Activated naive CD8-positive, alpha-beta T cell treated with anti-CD3 and anti-CD28 coated beads, Interleukin-2, amount 10 ng/mL, durations not matched to agents 7 days and 5 days (primary cell): ENCODE data around the gene HTR7. TPM values are rescaled to one million over a fixed set of nuclear protein-coding genes. Genes with fewer than 3 reads are reported as not detected.

Experiments
- ATAC-seq: fragments of 150-1000 bp; cut with Tn5 transposase; one replicate; pipeline ENCODE4 v1.10.0; 2021; ENCODE audit warnings: low read depth, moderate library complexity
- POLR2A ChIA-PET: fragments of 350-600 bp; sonication (Branson Sonifier 250); formaldehyde crosslinking; loops from one replicate; lab custom pipeline; 2021; ENCODE audit warnings: antibody characterized with exemption; lab: Charles Lee
- DNase-seq: peaks from one replicate; pipeline ENCODE4 v3.0.0; 2021
- H3K27ac Mint-ChIP-seq: one replicate; pipeline ENCODE4 v1.8.0; 2022; ENCODE audit warnings: mild to moderate bottlenecking, mixed read lengths
- H3K27me3 Mint-ChIP-seq: one replicate; pipeline ENCODE4 v1.8.0; 2022; ENCODE audit warnings: mild to moderate bottlenecking, moderate library complexity, mixed read lengths
- H3K36me3 Mint-ChIP-seq: one replicate; pipeline ENCODE4 v1.8.0; 2021; ENCODE audit warnings: mild to moderate bottlenecking, mixed read lengths
- H3K4me1 Mint-ChIP-seq: one replicate; pipeline ENCODE4 v1.8.0; 2021; ENCODE audit warnings: mixed read lengths
- H3K4me3 Mint-ChIP-seq: one replicate; pipeline ENCODE4 v1.8.0; 2022; ENCODE audit warnings: mild to moderate bottlenecking, moderate library complexity, mixed read lengths
- H3K9me3 Mint-ChIP-seq: one replicate; pipeline ENCODE4 v1.8.0; 2021; ENCODE audit warnings: mixed read lengths
- total RNA-seq, 2 experiments: library from RNA; stranded (reverse); gene quantifications; one replicate each; pipeline ENCODE4 v1.2.3, GENCODE V29; 2021

Gene HTR7
- total RNA-seq, 2 experiments from 2014 or later, result 0.14 TPM; not detected in 1

DNA sequence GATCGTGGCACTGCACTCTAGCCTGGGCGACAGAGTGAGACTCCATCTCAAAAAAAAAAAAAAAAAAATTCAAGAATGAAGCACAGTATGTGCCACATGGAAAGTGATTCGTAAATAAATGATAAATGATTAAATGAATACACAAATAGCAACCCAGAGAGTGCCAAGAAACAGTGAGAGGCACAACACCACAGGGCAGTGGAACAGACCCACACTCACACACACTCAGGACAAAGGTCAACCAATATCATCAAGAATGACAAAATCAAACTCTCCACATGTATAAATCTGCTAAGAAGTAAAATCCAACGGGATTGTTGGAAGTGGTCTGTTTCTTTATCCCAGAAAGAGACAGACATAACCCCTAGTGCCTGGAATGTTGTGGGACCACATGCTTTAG, 77.4 kb downstream of the HTR7 start:
- no peaks in the 10 kb centered on the region for H3K4me1 Mint-ChIP-seq
- H3K36me3 Mint-ChIP-seq, result no peaks in the 10 kb centered on the region
- no peak overlapping the region for H3K4me3 Mint-ChIP-seq
- no peaks in the 10 kb centered on the region for H3K9me3 Mint-ChIP-seq
- H3K27ac Mint-ChIP-seq, result no peak overlapping the region
- ATAC-seq, result no peak
- POLR2A ChIA-PET, result no interaction called here
- H3K27me3 Mint-ChIP-seq, result peaks cover 10% of the 10 kb centered on the region
- no peak for DNase-seq

GRCh38 chr10:90779548-90779947, 78.3 kb downstream of the HTR7 start:
- no peak overlapping the region for H3K4me3 Mint-ChIP-seq
- ATAC-seq, result no peak
- H3K9me3 Mint-ChIP-seq, result no peaks in the 10 kb centered on the region
- H3K27ac Mint-ChIP-seq, result no peak overlapping the region
- no peak for DNase-seq
- H3K27me3 Mint-ChIP-seq, result peaks cover 8% of the 10 kb centered on the region
- POLR2A ChIA-PET, result no interaction called here
- no peaks in the 10 kb centered on the region for H3K36me3 Mint-ChIP-seq
- H3K4me1 Mint-ChIP-seq, result no peaks in the 10 kb centered on the region

- Mint-ChIP-seq H3K9me3 (no peaks in the 10 kb centered on the region), H3K36me3 (no peaks in the 10 kb centered on the region), H3K4me3 (no peak overlapping the region), H3K27me3 (peaks cover 2% of the 10 kb centered on the region), H3K4me1 (no peaks in the 10 kb centered on the region), H3K27ac (no peak overlapping the region)
- ATAC-seq (no peak), DNase-seq (no peak)
- POLR2A ChIA-PET, result no interaction called here
Observed at GRCh38 chr10:90777621-90778020, 80.2 kb downstream of the HTR7 start.

- Mint-ChIP-seq H3K4me3 (no peak overlapping the region), H3K4me1 (no peaks in the 10 kb centered on the region), H3K27me3 (no peaks in the 10 kb centered on the region), H3K9me3 (no peaks in the 10 kb centered on the region), H3K27ac (no peak overlapping the region), H3K36me3 (no peaks in the 10 kb centered on the region)
- no peak for ATAC-seq
- no peak for DNase-seq
- POLR2A ChIA-PET, result no interaction called here
Observed at GRCh38 chr10:90775351-90776028, 82.3 kb downstream of the HTR7 start.

- Mint-ChIP-seq H3K4me1 (no peaks in the 10 kb centered on the region), H3K27ac (no peak overlapping the region), H3K9me3 (no peaks in the 10 kb centered on the region), H3K4me3 (no peak overlapping the region), H3K36me3 (no peaks in the 10 kb centered on the region), H3K27me3 (peaks cover 3% of the 10 kb centered on the region)
- no peak for DNase-seq
- ATAC-seq, result no peak
- POLR2A ChIA-PET, result no interaction called here
Observed at GRCh38 chr10:90769946-90770841, 87.6 kb downstream of the HTR7 start.

- ATAC-seq, result no peak
- no peak for DNase-seq
- Mint-ChIP-seq H3K4me1 (no peaks in the 10 kb centered on the region), H3K4me3 (no peak overlapping the region), H3K9me3 (no peaks in the 10 kb centered on the region), H3K27ac (no peak overlapping the region), H3K27me3 (peaks cover 32% of the 10 kb centered on the region), H3K36me3 (no peaks in the 10 kb centered on the region)
- POLR2A ChIA-PET, result no interaction called here
Observed at GRCh38 chr10:90751107-90751997, 106.5 kb downstream of the HTR7 start.

- Mint-ChIP-seq H3K27me3 (peaks cover 22% of the 10 kb centered on the region), H3K4me1 (no peaks in the 10 kb centered on the region), H3K36me3 (no peaks in the 10 kb centered on the region), H3K27ac (no peak overlapping the region), H3K9me3 (no peaks in the 10 kb centered on the region), H3K4me3 (no peak overlapping the region)
- ATAC-seq (no peak), DNase-seq (no peak)
- POLR2A ChIA-PET, result no interaction called here
Observed at GRCh38 chr10:90746829-90747228, 111.0 kb downstream of the HTR7 start.

- H3K27ac Mint-ChIP-seq, result no peak overlapping the region
- POLR2A ChIA-PET, result no interaction called here
- peaks cover 20% of the 10 kb centered on the region for H3K27me3 Mint-ChIP-seq
- no peaks in the 10 kb centered on the region for H3K36me3 Mint-ChIP-seq
- no peaks in the 10 kb centered on the region for H3K9me3 Mint-ChIP-seq
- no peaks in the 10 kb centered on the region for H3K4me1 Mint-ChIP-seq
- H3K4me3 Mint-ChIP-seq, result no peak overlapping the region
- no peak for ATAC-seq
- no peak for DNase-seq
Observed at GRCh38 chr10:90745565-90745964, 112.3 kb downstream of the HTR7 start.

GRCh38 chr10:90743291-90743690, 114.5 kb downstream of the HTR7 start:
- POLR2A ChIA-PET, result no interaction called here
- H3K4me1 Mint-ChIP-seq, result no peaks in the 10 kb centered on the region
- DNase-seq (no peak), ATAC-seq (no peak)
- no peak overlapping the region for H3K27ac Mint-ChIP-seq
- no peaks in the 10 kb centered on the region for H3K36me3 Mint-ChIP-seq
- no peak overlapping the region for H3K4me3 Mint-ChIP-seq
- H3K9me3 Mint-ChIP-seq, result no peaks in the 10 kb centered on the region
- peaks cover 27% of the 10 kb centered on the region for H3K27me3 Mint-ChIP-seq

DNA sequence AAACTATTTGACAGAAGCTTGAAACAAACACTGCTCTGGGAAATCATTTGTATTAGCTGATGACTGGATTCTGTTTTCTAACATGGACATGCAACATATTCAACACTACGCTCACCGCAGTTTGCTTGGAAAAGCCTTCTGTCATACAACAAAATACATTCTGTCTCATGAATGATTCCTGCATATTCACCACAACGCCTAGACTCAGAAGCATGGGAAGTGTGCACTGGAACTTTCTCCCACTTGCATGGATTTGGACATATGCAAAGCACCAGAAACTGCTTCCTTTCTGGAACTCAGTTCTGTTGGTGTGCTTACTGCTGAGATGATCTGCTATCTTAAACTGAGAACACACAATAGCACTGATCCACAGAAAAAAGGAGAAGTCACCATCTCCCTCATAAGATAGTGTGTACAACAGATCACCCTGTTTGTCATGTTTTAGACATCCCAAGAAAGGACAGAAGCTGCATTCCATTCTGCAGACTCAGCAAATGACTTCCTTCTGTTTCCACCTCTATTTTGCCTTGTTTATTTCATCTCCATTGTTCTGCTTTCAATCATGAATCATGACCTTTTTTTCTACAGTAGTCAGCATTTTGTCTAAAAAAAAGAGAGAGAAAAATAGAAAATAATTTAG, 115.8 kb downstream of the HTR7 start:
- H3K27me3 Mint-ChIP-seq, result peaks cover 19% of the 10 kb centered on the region
- H3K4me1 Mint-ChIP-seq, result no peaks in the 10 kb centered on the region
- no peaks in the 10 kb centered on the region for H3K36me3 Mint-ChIP-seq
- DNase-seq (no peak), ATAC-seq (no peak)
- H3K4me3 Mint-ChIP-seq, result no peak overlapping the region
- POLR2A ChIA-PET, result no interaction called here
- no peaks in the 10 kb centered on the region for H3K9me3 Mint-ChIP-seq
- H3K27ac Mint-ChIP-seq, result no peak overlapping the region

DNA sequence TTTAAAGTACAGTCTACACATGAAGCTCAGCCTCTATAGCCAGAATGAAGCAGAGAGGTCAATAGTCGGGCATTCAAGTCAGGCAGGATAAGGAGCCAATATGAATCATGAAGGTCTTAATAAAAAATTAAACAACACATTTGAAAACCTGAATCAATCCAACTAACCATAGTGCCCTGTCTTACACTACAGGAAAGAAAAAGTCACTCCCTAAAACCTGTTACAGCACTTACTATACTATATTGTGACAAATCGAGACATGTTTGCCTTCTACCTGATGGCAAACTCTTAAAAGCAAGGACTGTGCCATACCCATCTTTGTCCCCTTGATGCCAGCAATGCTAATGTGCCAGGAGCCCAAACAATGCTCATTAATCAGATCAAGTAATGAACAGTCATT, 117.6 kb downstream of the HTR7 start:
- POLR2A ChIA-PET, result no interaction called here
- H3K4me1 Mint-ChIP-seq, result no peaks in the 10 kb centered on the region
- no peaks in the 10 kb centered on the region for H3K36me3 Mint-ChIP-seq
- ATAC-seq (no peak), DNase-seq (no peak)
- H3K4me3 Mint-ChIP-seq, result no peak overlapping the region
- H3K27ac Mint-ChIP-seq, result no peak overlapping the region
- no peaks in the 10 kb centered on the region for H3K9me3 Mint-ChIP-seq
- H3K27me3 Mint-ChIP-seq, result peaks cover 19% of the 10 kb centered on the region

DNA sequence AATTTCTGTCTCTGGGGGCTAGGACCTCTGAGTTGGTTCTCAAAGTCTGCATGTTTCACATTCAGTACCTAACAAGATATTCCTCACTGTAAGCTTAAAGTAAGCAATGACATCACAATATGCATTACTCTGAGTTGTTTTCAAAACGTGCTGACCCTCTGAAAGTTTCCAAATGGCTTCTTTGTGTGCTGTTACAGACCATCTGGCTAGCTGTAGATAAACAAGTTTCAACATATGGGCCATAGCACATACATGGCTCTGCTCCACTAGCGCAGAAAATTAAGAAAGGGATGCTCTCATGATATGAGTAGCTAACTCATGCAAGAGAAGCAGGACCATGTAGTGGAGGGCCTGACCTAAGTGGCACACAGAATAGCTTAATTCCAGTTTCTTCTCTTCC, 119.0 kb downstream of the HTR7 start:
- POLR2A ChIA-PET, result no interaction called here
- H3K4me3 Mint-ChIP-seq, result no peak overlapping the region
- peaks cover 19% of the 10 kb centered on the region for H3K27me3 Mint-ChIP-seq
- H3K36me3 Mint-ChIP-seq, result no peaks in the 10 kb centered on the region
- no peak for DNase-seq
- H3K9me3 Mint-ChIP-seq, result no peaks in the 10 kb centered on the region
- H3K4me1 Mint-ChIP-seq, result no peaks in the 10 kb centered on the region
- no peak for ATAC-seq
- H3K27ac Mint-ChIP-seq, result no peak overlapping the region

- no peaks in the 10 kb centered on the region for H3K4me1 Mint-ChIP-seq
- DNase-seq, result no peak
- ATAC-seq, result no peak
- no peaks in the 10 kb centered on the region for H3K9me3 Mint-ChIP-seq
- POLR2A ChIA-PET, result no interaction called here
- peaks cover 8% of the 10 kb centered on the region for H3K27me3 Mint-ChIP-seq
- no peaks in the 10 kb centered on the region for H3K36me3 Mint-ChIP-seq
- H3K27ac Mint-ChIP-seq, result no peak overlapping the region
- H3K4me3 Mint-ChIP-seq, result no peak overlapping the region
Observed at GRCh38 chr10:90734415-90734814, 123.4 kb downstream of the HTR7 start.
